Osteocyte (in vitro differentiated cells): ENCODE data around the gene SPOCK3. TPM values are rescaled to one million over a fixed set of nuclear protein-coding genes. Genes with fewer than 3 reads are reported as not detected.

Experiments
- DNase-seq: peaks from one replicate; pipeline ENCODE4 v3.0.0; 2021; ENCODE audit warnings: mixed read lengths; ENCODE audit not compliant: unreplicated experiment; ENCODE audit errors: extremely low spot score
- H3K27ac Mint-ChIP-seq: one replicate; pipeline ENCODE4 v1.8.0; 2021; ENCODE audit warnings: mild to moderate bottlenecking, mixed read lengths; ENCODE audit not compliant: unreplicated experiment
- H3K27me3 Mint-ChIP-seq: one replicate; pipeline ENCODE4 v1.8.0; 2021; ENCODE audit warnings: mixed read lengths; ENCODE audit not compliant: unreplicated experiment
- H3K36me3 Mint-ChIP-seq: one replicate; pipeline ENCODE4 v1.8.0; 2021; ENCODE audit warnings: mixed read lengths; ENCODE audit not compliant: unreplicated experiment
- H3K4me1 Mint-ChIP-seq: one replicate; pipeline ENCODE4 v1.8.0; 2021; ENCODE audit warnings: mixed read lengths; ENCODE audit not compliant: unreplicated experiment
- H3K4me3 Mint-ChIP-seq: one replicate; pipeline ENCODE4 v1.8.0; 2021; ENCODE audit warnings: mild to moderate bottlenecking, moderate library complexity, mixed read lengths; ENCODE audit not compliant: unreplicated experiment
- H3K9me3 Mint-ChIP-seq: one replicate; pipeline ENCODE4 v1.8.0; 2021; ENCODE audit warnings: mixed read lengths; ENCODE audit not compliant: unreplicated experiment
- CTCF ChIP-seq: fragments of 200-600 bp; sonication (generic); IDR thresholded peaks from 2 replicates; pipeline ENCODE4 v1.5.0; 2021; ENCODE audit warnings: antibody characterized with exemption, mild to moderate bottlenecking, moderate library complexity
- total RNA-seq: library from RNA; stranded (reverse); gene quantifications from 2 replicates; pipeline ENCODE4 v1.2.1, GENCODE V29; 2021

The SPOCK3 gene
- total RNA-seq, 1 donor from 2014 or later: not detected

GRCh38 chr4:166839615-166840251, 394.6 kb downstream of the SPOCK3 start:
- Mint-ChIP-seq H3K9me3 (peaks cover 6% of the 10 kb centered on the region), H3K27ac (no peak overlapping the region), H3K4me1 (no peaks in the 10 kb centered on the region), H3K27me3 (no peaks in the 10 kb centered on the region), H3K4me3 (no peak overlapping the region), H3K36me3 (no peaks in the 10 kb centered on the region)
- no peak for DNase-seq
- TF ChIP-seq CTCF: no peak

GRCh38 chr4:166838975-166839614, 395.2 kb downstream of the SPOCK3 start:
- Mint-ChIP-seq H3K36me3 (no peaks in the 10 kb centered on the region), H3K4me1 (no peaks in the 10 kb centered on the region)

GRCh38 chr4:166836865-166837264, 397.4 kb downstream of the SPOCK3 start:
- no peaks in the 10 kb centered on the region for H3K36me3 Mint-ChIP-seq
- no peak for DNase-seq
- no peak overlapping the region for H3K4me3 Mint-ChIP-seq
- peaks cover 10% of the 10 kb centered on the region for H3K9me3 Mint-ChIP-seq
- H3K27ac Mint-ChIP-seq: no peak overlapping the region
- no peaks in the 10 kb centered on the region for H3K27me3 Mint-ChIP-seq
- no peaks in the 10 kb centered on the region for H3K4me1 Mint-ChIP-seq
- TF ChIP-seq CTCF: no peak

More at GRCh38 chr4:166838975-166839614, 395.2 kb downstream of the SPOCK3 start:
- H3K9me3 Mint-ChIP-seq: peaks cover 6% of the 10 kb centered on the region
- no peaks in the 10 kb centered on the region for H3K27me3 Mint-ChIP-seq
- DNase-seq: no peak
- no peak overlapping the region for H3K27ac Mint-ChIP-seq
- no peak for TF ChIP-seq CTCF
- H3K4me3 Mint-ChIP-seq: no peak overlapping the region

- no peak for DNase-seq
- H3K27ac Mint-ChIP-seq: no peak overlapping the region
- H3K9me3 Mint-ChIP-seq: peaks cover 2% of the 10 kb centered on the region
- TF ChIP-seq CTCF: no peak
- H3K27me3 Mint-ChIP-seq: no peaks in the 10 kb centered on the region
- no peaks in the 10 kb centered on the region for H3K4me1 Mint-ChIP-seq
- H3K4me3 Mint-ChIP-seq: no peak overlapping the region
- no peaks in the 10 kb centered on the region for H3K36me3 Mint-ChIP-seq
Measured at GRCh38 chr4:166827629-166828028, 406.7 kb downstream of the SPOCK3 start.

- H3K4me1 Mint-ChIP-seq: no peaks in the 10 kb centered on the region
- H3K36me3 Mint-ChIP-seq: no peaks in the 10 kb centered on the region
- no peak for TF ChIP-seq CTCF
- no peak overlapping the region for H3K27ac Mint-ChIP-seq
- H3K27me3 Mint-ChIP-seq: no peaks in the 10 kb centered on the region
- DNase-seq: no peak
- no peak overlapping the region for H3K4me3 Mint-ChIP-seq
- no peaks in the 10 kb centered on the region for H3K9me3 Mint-ChIP-seq
Measured at GRCh38 chr4:166827167-166827566, 407.1 kb downstream of the SPOCK3 start.
